Epidermal melanocyte (primary cell): ENCODE measurements around the gene DAZ4.
"Not testable (repeated sequence)": the region's sequence is repeated elsewhere in the genome, so short reads cannot be mapped to it uniquely, and the experiment has no call there.

ENCODE experiments used
- DNase-seq: peaks from one replicate; pipeline ENCODE4 v3.0.0; 2011; ENCODE audit warnings: low spot score; ENCODE audit not compliant: insufficient read length

DAZ4 gene

GRCh38 chrY:24833619-24834018, at the start of gene DAZ4:
DAZ4 (plus strand) TSS chrY:24833919; CDS start chrY:24834127, 208 bp downstream.
- DNase-seq = not testable (repeated sequence)

DNA sequence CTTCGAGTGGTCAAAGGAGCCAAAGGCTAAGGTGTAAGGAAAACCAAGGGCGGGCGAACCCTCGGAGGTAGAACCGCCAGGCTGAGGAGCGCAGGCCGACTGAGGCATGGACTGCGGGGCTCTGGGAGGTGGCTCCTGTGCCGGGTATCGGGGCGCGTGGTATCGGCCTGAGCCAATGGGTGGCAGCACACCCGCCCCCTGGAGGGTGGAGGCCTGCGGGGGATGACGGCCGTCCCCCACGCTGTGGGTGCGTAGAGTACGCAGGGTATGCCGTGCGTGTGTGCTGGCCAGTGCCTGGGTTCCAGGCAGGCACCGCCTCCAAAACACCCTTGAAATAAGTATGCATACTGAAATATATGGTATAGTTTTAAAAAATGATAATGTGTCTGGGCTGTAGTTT, 20.4 kb upstream of the DAZ4 start, which contains the start of gene DAZ3:
DAZ3 (minus strand) TSS at position 101 of the 400 bp plus-strand sequence. CDS start 208 bp downstream, outside the sequence.
- DNase-seq = not testable (repeated sequence)

DNA sequence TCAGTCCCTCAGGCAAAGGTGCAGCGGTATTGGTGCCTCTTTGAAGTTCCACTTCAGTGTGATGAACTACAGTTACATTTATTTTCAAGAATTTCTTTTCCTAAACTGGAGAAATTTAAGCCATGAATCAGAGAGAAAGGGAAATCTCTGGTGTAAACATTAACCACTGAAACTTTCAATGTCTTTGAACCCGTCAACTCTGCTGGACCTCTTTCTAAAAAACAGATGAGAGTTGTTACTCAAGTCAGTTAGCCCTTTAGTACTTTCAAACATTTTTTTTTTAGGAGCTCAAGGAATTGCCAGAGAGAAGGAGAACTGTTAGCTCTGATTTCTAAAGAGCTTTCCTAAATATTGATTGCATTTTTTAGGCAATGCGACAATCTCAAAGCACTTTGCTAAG, 11.9 kb upstream of the DAZ4 start:
- not testable (repeated sequence) for DNase-seq

GRCh38 chrY:24824184-24824879, 9.4 kb upstream of the DAZ4 start:
- DNase-seq = not testable (repeated sequence)

GRCh38 chrY:24825069-24825468, 8.7 kb upstream of the DAZ4 start:
- DNase-seq = not testable (repeated sequence)
